ENCODE measurements around the gene PCNX4. TPM values are rescaled to one million over a fixed set of nuclear protein-coding genes. Genes with fewer than 3 reads are reported as not detected.

The PCNX4 gene
- total and polyA plus RNA-seq, 2 donors (not counting 1 experiment from before 2014, with no cell fraction given): 57.8 to 95.0 TPM

DNA sequence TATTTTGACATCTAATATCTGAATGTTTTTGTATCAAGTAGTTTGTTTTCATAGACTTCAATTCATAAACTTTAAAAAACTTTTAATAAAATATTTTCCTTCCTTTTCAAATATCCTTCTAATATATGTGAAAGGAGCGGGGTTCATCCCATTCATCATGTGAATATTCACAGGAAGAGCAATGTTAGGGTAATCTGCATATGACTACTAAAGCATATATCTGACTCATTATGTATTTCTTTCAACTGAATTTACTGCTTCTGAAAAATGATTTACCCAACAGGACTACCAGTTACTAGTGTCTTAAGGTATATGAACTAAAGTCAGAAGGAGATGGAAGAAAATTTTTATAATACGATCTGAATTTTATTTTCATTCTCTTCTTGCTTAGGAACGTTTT is 43.0 kb downstream of the PCNX4 start:
- no peak overlapping the region for H2AFZ ChIP-seq (ENCODE audit: low read length)
- TF ChIP-seq, protein P1, sequence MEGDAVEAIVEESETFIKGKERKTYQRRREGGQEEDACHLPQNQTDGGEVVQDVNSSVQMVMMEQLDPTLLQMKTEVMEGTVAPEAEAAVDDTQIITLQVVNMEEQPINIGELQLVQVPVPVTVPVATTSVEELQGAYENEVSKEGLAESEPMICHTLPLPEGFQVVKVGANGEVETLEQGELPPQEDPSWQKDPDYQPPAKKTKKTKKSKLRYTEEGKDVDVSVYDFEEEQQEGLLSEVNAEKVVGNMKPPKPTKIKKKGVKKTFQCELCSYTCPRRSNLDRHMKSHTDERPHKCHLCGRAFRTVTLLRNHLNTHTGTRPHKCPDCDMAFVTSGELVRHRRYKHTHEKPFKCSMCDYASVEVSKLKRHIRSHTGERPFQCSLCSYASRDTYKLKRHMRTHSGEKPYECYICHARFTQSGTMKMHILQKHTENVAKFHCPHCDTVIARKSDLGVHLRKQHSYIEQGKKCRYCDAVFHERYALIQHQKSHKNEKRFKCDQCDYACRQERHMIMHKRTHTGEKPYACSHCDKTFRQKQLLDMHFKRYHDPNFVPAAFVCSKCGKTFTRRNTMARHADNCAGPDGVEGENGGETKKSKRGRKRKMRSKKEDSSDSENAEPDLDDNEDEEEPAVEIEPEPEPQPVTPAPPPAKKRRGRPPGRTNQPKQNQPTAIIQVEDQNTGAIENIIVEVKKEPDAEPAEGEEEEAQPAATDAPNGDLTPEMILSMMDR (conservative IDR thresholded peaks at IDR 0.05 in 1 of 2, IDR thresholded peaks at IDR 0.05 in 1 of 2; ENCODE audit: low read depth in 1 of 2, low read length in 2 of 2): no peak
- no peak for TF ChIP-seq EZH2 (IDR thresholded peaks at IDR 0.05; ENCODE audit: low read length, missing control alignments)

GRCh38 chr14:60151715-60152114 is 60.0 kb downstream of the PCNX4 start:
- no peak overlapping the region for H3K4me3 ChIP-seq (replicated peaks in 1 of 4; ENCODE audit: control extremely low read depth in 1 of 4, insufficient read depth in 1 of 4, low read depth in 3 of 4, low read length in 4 of 4)
- TF ChIP-seq EZH2 (IDR thresholded peaks at IDR 0.05; ENCODE audit: low read length, missing control alignments): no peak
- TF ChIP-seq, protein P1 (conservative IDR thresholded peaks at IDR 0.05 in 1 of 2, IDR thresholded peaks at IDR 0.05 in 1 of 2; ENCODE audit: low read depth in 1 of 2, low read length in 2 of 2): no peak
- H3K4me2 ChIP-seq (ENCODE audit: extremely low read depth, insufficient read depth, low read length): peak overlapping the region; percentile 38
- no peak overlapping the region for H3K9ac ChIP-seq (ENCODE audit: insufficient read depth, low read length)
- no peak overlapping the region for H2AFZ ChIP-seq (ENCODE audit: low read length)
- no peaks in the 10 kb centered on the region for H3K79me2 ChIP-seq (ENCODE audit: control insufficient read depth, insufficient read depth, low read length)
- H3K27me3 ChIP-seq (ENCODE audit: control insufficient read depth, insufficient read depth, low read length): no peaks in the 10 kb centered on the region
- peaks cover 6% of the 10 kb centered on the region for H3K36me3 ChIP-seq (ENCODE audit: control insufficient read depth, insufficient read depth, low read length)
- H3K27ac ChIP-seq (ENCODE audit: insufficient read depth, low read length): peak overlapping the region; percentile 63
- peak; percentile 77 to 80 for DNase-seq (ENCODE audit: low read depth in 2 of 2)
- H3K9me3 ChIP-seq (ENCODE audit: control insufficient read depth, insufficient read depth, low read depth, low read length): no peaks in the 10 kb centered on the region
- H4K20me1 ChIP-seq (ENCODE audit: control insufficient read depth, extremely low read depth, insufficient read depth, low read length): no peaks in the 10 kb centered on the region
- H3K4me1 ChIP-seq (ENCODE audit: control insufficient read depth, extremely low read depth, insufficient read depth, low read length): peaks cover 11% of the 10 kb centered on the region

More for the DNA sequence above, 43.0 kb downstream of the PCNX4 start:
- H3K9ac ChIP-seq (ENCODE audit: insufficient read depth, low read length): no peak overlapping the region
- H3K79me2 ChIP-seq (ENCODE audit: control insufficient read depth, insufficient read depth, low read length): no peaks in the 10 kb centered on the region
- H3K27ac ChIP-seq (ENCODE audit: insufficient read depth, low read length): no peak overlapping the region
- H3K4me1 ChIP-seq (ENCODE audit: control insufficient read depth, extremely low read depth, insufficient read depth, low read length): no peaks in the 10 kb centered on the region
- no peaks in the 10 kb centered on the region for H3K36me3 ChIP-seq (ENCODE audit: control insufficient read depth, insufficient read depth, low read length)
- H3K4me3 ChIP-seq (replicated peaks in 1 of 4; ENCODE audit: control extremely low read depth in 1 of 4, insufficient read depth in 1 of 4, low read depth in 3 of 4, low read length in 4 of 4): no peak overlapping the region
- no peaks in the 10 kb centered on the region for H3K27me3 ChIP-seq (ENCODE audit: control insufficient read depth, insufficient read depth, low read length)
- no peaks in the 10 kb centered on the region for H4K20me1 ChIP-seq (ENCODE audit: control insufficient read depth, extremely low read depth, insufficient read depth, low read length)
- no peak for DNase-seq (ENCODE audit: low read depth in 2 of 2)
- no peak overlapping the region for H3K4me2 ChIP-seq (ENCODE audit: extremely low read depth, insufficient read depth, low read length)
- H3K9me3 ChIP-seq (ENCODE audit: control insufficient read depth, insufficient read depth, low read depth, low read length): no peaks in the 10 kb centered on the region

DNA sequence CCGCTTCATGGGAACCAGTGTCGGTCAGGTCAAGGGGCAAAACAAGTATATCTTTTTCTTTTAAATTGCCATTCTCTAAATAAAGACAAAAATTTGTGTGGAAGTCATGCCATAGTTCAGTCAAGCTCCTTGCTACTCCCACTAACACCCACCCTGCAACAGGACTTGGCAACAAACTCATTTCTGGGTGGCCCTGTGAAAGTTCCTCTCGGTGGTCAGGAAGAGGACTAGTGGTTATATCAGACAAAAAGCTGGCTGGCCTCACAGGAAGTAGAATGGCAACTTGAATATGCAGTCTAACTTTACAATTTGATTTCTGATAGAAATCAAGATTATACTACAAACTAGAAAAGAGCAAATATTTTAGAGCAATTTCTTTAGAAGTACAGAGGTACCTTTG is 62.3 kb downstream of the PCNX4 start:
- Histone ChIP-seq H3K36me3 (ENCODE audit: control insufficient read depth, insufficient read depth, low read length) (peaks cover 3% of the 10 kb centered on the region), H3K27me3 (ENCODE audit: control insufficient read depth, insufficient read depth, low read length) (no peaks in the 10 kb centered on the region), H4K20me1 (ENCODE audit: control insufficient read depth, extremely low read depth, insufficient read depth, low read length) (no peaks in the 10 kb centered on the region), H3K4me3 (replicated peaks in 1 of 4; ENCODE audit: control extremely low read depth in 1 of 4, insufficient read depth in 1 of 4, low read depth in 3 of 4, low read length in 4 of 4) (no peak overlapping the region), H3K27ac (ENCODE audit: insufficient read depth, low read length) (no peak overlapping the region), H2AFZ (ENCODE audit: low read length) (no peak overlapping the region), H3K9me3 (ENCODE audit: control insufficient read depth, insufficient read depth, low read depth, low read length) (no peaks in the 10 kb centered on the region), H3K4me1 (ENCODE audit: control insufficient read depth, extremely low read depth, insufficient read depth, low read length) (peaks cover 11% of the 10 kb centered on the region), H3K79me2 (ENCODE audit: control insufficient read depth, insufficient read depth, low read length) (no peaks in the 10 kb centered on the region), H3K9ac (ENCODE audit: insufficient read depth, low read length) (no peak overlapping the region), H3K4me2 (ENCODE audit: extremely low read depth, insufficient read depth, low read length) (no peak overlapping the region)
- TF ChIP-seq EZH2 (IDR thresholded peaks at IDR 0.05; ENCODE audit: low read length, missing control alignments): no peak
- TF ChIP-seq, protein P1 (conservative IDR thresholded peaks at IDR 0.05 in 1 of 2, IDR thresholded peaks at IDR 0.05 in 1 of 2; ENCODE audit: low read depth in 1 of 2, low read length in 2 of 2): no peak
- no peak for DNase-seq (ENCODE audit: low read depth in 2 of 2)

Measured in fibroblast of lung (primary cell).